PC-3 (cell line): ENCODE data around the gene GNG4. TPM values are rescaled to one million over a fixed set of nuclear protein-coding genes. Genes with fewer than 3 reads are reported as not detected.

ENCODE experiments used
- ATAC-seq: fragments of 200-7000 bp; cut with Tn5 transposase; 2 replicates; pipeline ENCODE4 v1.9.1; 2020; ENCODE audit warnings: mild to moderate bottlenecking, moderate library complexity
- BruUV-seq: library from RNA; stranded (reverse); fragments of 400-500 nt; replicated peaks from 2 replicates; lab custom pipeline; 2021; lab: Mats Ljungman, UMichigan
- CTCF ChIA-PET: fragments of 300-600 bp; sonication (Branson Sonifier 250); formaldehyde crosslinking; loops from one replicate; lab custom pipeline; 2022; ENCODE audit warnings: antibody characterized with exemption; lab: Charles Lee
- POLR2A ChIA-PET: fragments of 300-600 bp; sonication (Branson Sonifier 250); formaldehyde crosslinking; loops from one replicate; lab custom pipeline; 2022; ENCODE audit warnings: antibody characterized with exemption; ENCODE audit not compliant: unreplicated experiment; lab: Charles Lee
- DNase-seq: peaks from one replicate; pipeline ENCODE4 v3.0.0-alpha.2; 2015
- H2AFZ ChIP-seq: fragments of 300-600 bp; sonication (generic); 2 replicates; pipeline ENCODE4 v1.6.0; 2016; ENCODE audit warnings: antibody characterized with exemption, low read length
- H3F3A ChIP-seq: fragments of 300-600 bp; sonication (generic); one replicate; pipeline ENCODE4 v1.6.0; 2017; ENCODE audit warnings: antibody characterized with exemption, low read length, control low read depth, mild to moderate bottlenecking; ENCODE audit not compliant: unreplicated experiment
- H3K27ac ChIP-seq: fragments of 300-600 bp; sonication (generic); 2 replicates; pipeline ENCODE4 v1.5.1; 2016; ENCODE audit warnings: mild to moderate bottlenecking, low read length
- H3K27me3 ChIP-seq: fragments of 300-600 bp; sonication (generic); 2 replicates; pipeline ENCODE4 v1.6.1; 2016; ENCODE audit warnings: low read length, mixed read lengths
- H3K36me3 ChIP-seq: fragments of 300-600 bp; sonication (generic); 2 replicates; pipeline ENCODE4 v1.6.1; 2016; ENCODE audit warnings: low read depth, mixed run types, low read length, mixed read lengths
- H3K4me1 ChIP-seq: fragments of 300-600 bp; sonication (generic); 2 replicates; pipeline ENCODE4 v1.5.1; 2016; ENCODE audit warnings: low read length; ENCODE audit not compliant: insufficient read depth
- H3K4me2 ChIP-seq: fragments of 300-600 bp; sonication (generic); 2 replicates; pipeline ENCODE4 v1.6.0; 2016; ENCODE audit warnings: low read length
- H3K4me3 ChIP-seq: fragments of 300-600 bp; sonication (generic); 2 replicates; pipeline ENCODE4 v1.5.1; 2016; ENCODE audit warnings: mild to moderate bottlenecking, low read length, mixed read lengths
- H3K79me2 ChIP-seq: fragments of 300-600 bp; sonication (generic); 2 replicates; pipeline ENCODE4 v1.6.1; 2017; ENCODE audit warnings: low read length, mixed read lengths
- H3K9ac ChIP-seq: fragments of 300-600 bp; sonication (generic); 2 replicates; pipeline ENCODE4 v1.6.0; 2016; ENCODE audit warnings: mild to moderate bottlenecking, low read length
- H3K9me2 ChIP-seq: fragments of 300-600 bp; sonication (generic); replicated peaks from 2 replicates; pipeline ENCODE4 v1.6.1; 2016; ENCODE audit warnings: mixed run types, low read length, mixed read lengths
- H3K9me3 ChIP-seq: fragments of 300-600 bp; sonication (generic); 2 replicates; pipeline ENCODE4 v1.6.1; 2016; ENCODE audit warnings: low read length, mixed read lengths
- H4K20me1 ChIP-seq: fragments of 300-600 bp; sonication (generic); 2 replicates; pipeline ENCODE4 v1.6.1; 2016; ENCODE audit warnings: low read length, mixed read lengths
- EZH2 ChIP-seq: fragments of 300-600 bp; sonication (generic); IDR thresholded peaks from one replicate; pipeline ENCODE4 v1.6.1; 2017; ENCODE audit warnings: antibody characterized with exemption, mild to moderate bottlenecking, low read length; ENCODE audit not compliant: unreplicated experiment
- EZH2phosphoT487 ChIP-seq: fragments of 300-600 bp; sonication (generic); IDR thresholded peaks from 2 replicates; pipeline ENCODE4 v1.6.1; 2018; ENCODE audit warnings: mild to moderate bottlenecking, antibody characterized with exemption, low read length, borderline replicate concordance
- intact Hi-C: fragments of 100-400 bp; cut with micrococcal nuclease; formaldehyde crosslinking; loops from 2 replicates; pipeline ENCODE4 v1.9.0; 2023
- total RNA-seq: library from RNA; depleted of rRNA; stranded (reverse); fragments of >200 nt; gene quantifications from 2 replicates; pipeline ENCODE4 v1.2.3, GENCODE V29; 2014; rRNA removed
- TF ChIP-seq, protein P1 (sequence below): fragments of 300-600 bp; sonication (generic); conservative IDR thresholded peaks from 2 replicates; pipeline ENCODE4 v1.5.1; 2017; ENCODE audit warnings: antibody characterized with exemption, low read depth, mild to moderate bottlenecking, low read length

GNG4 gene
- total RNA-seq, 1 experiment from 2014 or later = 0.80 TPM

DNA sequence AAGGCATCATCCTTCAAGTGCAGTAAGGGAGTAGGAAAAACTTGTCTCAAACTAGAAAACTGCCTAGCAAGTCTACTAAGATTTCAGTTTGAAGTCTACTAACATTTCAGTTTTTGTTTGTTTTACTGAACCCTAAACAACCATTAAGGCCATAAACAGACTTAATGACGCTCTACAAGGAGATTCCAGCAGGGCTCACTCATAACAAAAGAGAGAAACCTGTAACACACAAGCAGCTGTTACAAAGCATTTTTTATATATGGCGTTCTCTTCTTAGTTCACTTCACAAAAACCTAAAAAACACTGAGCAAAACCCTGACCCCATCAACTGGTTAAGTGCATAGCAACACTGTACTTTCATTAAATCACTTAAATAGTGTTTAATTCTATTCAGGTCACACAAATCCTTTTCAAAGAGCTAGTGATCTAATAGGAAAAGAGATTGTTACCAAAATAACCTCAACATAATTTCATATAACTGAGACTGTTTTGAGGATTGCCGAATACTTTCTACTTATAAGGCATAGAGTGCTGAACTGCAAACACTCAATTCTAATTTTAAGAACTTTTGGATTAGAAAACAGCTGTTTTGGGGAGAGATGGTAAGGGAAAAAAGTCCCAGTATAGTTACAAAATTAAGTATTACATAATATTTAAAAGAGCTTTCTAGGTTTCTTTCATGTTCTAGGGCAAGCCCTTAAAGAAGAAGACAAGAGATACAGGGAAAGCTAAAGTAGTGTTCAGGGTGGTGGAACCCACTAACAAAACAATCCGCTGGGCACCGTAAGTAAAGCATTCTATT lies 146.8 kb downstream of the GNG4 start:
- TF ChIP-seq, protein P1, sequence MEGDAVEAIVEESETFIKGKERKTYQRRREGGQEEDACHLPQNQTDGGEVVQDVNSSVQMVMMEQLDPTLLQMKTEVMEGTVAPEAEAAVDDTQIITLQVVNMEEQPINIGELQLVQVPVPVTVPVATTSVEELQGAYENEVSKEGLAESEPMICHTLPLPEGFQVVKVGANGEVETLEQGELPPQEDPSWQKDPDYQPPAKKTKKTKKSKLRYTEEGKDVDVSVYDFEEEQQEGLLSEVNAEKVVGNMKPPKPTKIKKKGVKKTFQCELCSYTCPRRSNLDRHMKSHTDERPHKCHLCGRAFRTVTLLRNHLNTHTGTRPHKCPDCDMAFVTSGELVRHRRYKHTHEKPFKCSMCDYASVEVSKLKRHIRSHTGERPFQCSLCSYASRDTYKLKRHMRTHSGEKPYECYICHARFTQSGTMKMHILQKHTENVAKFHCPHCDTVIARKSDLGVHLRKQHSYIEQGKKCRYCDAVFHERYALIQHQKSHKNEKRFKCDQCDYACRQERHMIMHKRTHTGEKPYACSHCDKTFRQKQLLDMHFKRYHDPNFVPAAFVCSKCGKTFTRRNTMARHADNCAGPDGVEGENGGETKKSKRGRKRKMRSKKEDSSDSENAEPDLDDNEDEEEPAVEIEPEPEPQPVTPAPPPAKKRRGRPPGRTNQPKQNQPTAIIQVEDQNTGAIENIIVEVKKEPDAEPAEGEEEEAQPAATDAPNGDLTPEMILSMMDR = no peak
- TF ChIP-seq EZH2 (no peak), EZH2phosphoT487 (no peak)
- peak; percentile 28 for DNase-seq
- Histone ChIP-seq H3K9ac (peak overlapping the region; percentile 80), H3K27me3 (no peaks in the 10 kb centered on the region), H3K27ac (no peak overlapping the region), H3K9me2 (no peaks in the 10 kb centered on the region), H3K36me3 (no peaks in the 10 kb centered on the region), H3F3A (no peaks in the 10 kb centered on the region), H3K9me3 (no peaks in the 10 kb centered on the region), H4K20me1 (peaks cover 7% of the 10 kb centered on the region; the same call in 1 of the 2 replicates), H2AFZ (peak overlapping the region; percentile 60), H3K4me3 (peak overlapping the region; percentile 98), H3K4me1 (peaks cover 20% of the 10 kb centered on the region), H3K4me2 (peak overlapping the region; percentile 91), H3K79me2 (peaks cover 60% of the 10 kb centered on the region)
- no peak for ATAC-seq
- CTCF ChIA-PET = no interaction called here
- intact Hi-C loops = loop anchor here (5.0 kb wide), 1 partner anchor 36 kb away; no protein-coding TSS in a partner anchor
- POLR2A ChIA-PET = no interaction called here
- BruUV-seq = TSS peak; percentile 55

DNA sequence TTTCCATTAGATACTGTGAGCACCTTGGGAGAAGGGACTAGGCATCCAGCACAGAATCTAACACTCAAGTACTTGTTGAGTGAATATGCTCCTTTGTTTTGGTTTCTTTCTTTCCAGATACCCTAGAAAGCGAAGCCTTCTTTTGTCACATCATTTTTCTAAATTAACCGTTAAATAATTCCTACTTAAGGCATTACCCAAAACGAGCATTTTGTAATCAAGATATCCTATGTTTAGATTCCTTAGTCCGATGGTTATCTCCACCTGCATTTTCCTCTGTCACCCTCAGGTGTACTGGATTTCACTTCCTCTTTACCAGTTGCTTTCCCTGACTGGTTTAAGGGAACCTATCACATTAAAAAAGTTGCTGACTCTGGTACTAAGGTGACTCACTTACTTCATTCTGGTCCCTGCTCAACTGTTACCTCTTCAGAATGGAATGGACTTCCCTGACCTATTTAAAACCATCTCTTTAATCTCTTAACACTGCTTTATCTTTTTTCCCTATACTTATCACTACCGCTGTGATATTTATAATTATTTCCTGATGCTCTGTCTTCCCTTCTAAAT lies 148.5 kb downstream of the GNG4 start:
- H3K4me2 ChIP-seq = peak overlapping the region; percentile 34
- H3K27ac ChIP-seq = no peak overlapping the region
- H3K9me2 ChIP-seq = no peaks in the 10 kb centered on the region
- peaks cover 7% of the 10 kb centered on the region; the same call in 1 of the 2 replicates for H4K20me1 ChIP-seq
- peaks cover 75% of the 10 kb centered on the region for H3K79me2 ChIP-seq
- ChIA-PET CTCF (no interaction called here), POLR2A (no interaction called here)
- TF ChIP-seq, protein P1 = no peak
- TF ChIP-seq EZH2phosphoT487 (no peak), EZH2 (no peak)
- no peaks in the 10 kb centered on the region for H3K36me3 ChIP-seq
- no peaks in the 10 kb centered on the region for H3K27me3 ChIP-seq
- H2AFZ ChIP-seq = no peak overlapping the region
- intact Hi-C loops = loop anchor here (5.0 kb wide), 1 partner anchor 34 kb away; no protein-coding TSS in a partner anchor
- peaks cover 15% of the 10 kb centered on the region for H3K4me1 ChIP-seq
- no TSS peak for BruUV-seq
- no peaks in the 10 kb centered on the region for H3K9me3 ChIP-seq
- peak; percentile 56 for DNase-seq
- no peak overlapping the region for H3K9ac ChIP-seq
- no peaks in the 10 kb centered on the region for H3F3A ChIP-seq
- no peak overlapping the region for H3K4me3 ChIP-seq
- no peak for ATAC-seq

Other genes with a start within 250 kb of the GNG4 start
- 26.4 and 27.3 TPM in 2 replicates for gene B3GALNT2, start 145.3 kb downstream of the GNG4 start, total RNA-seq
- gene LYST, start 217.1 kb upstream of the GNG4 start, total RNA-seq = 4.8 and 5.0 TPM in 2 replicates